ENCODE measurements around the gene PAK2. TPM values are rescaled to one million over a fixed set of nuclear protein-coding genes. Genes with fewer than 3 reads are reported as not detected.

PAK2 gene
- total RNA-seq, 4 donors from 2014 or later: 43.3 to 75.6 (median 49.8) TPM

DNA sequence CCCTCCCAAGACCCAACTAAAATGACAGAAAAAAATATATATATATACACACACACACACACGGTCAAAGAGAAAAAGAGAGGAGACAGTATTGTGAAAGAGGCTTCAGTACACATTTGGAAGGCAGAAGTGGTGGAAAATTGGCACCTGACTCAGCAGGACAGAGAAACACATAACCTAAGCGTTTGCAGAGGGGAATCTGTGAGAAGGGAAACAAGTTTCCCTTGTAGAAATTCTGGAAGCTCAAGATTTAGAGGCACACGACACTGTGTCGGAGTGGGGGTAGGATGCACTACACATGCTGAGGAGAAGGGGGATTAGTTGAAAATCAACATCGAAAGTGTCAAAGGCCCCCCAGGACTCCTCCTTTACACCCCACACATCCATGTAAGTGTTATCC lies 53.1 kb downstream of the PAK2 start:
- peak in 1 of 2 donors; percentile 22 for TF ChIP-seq EP300 (IDR thresholded peaks at IDR 0.05)
- TF ChIP-seq, protein P1, sequence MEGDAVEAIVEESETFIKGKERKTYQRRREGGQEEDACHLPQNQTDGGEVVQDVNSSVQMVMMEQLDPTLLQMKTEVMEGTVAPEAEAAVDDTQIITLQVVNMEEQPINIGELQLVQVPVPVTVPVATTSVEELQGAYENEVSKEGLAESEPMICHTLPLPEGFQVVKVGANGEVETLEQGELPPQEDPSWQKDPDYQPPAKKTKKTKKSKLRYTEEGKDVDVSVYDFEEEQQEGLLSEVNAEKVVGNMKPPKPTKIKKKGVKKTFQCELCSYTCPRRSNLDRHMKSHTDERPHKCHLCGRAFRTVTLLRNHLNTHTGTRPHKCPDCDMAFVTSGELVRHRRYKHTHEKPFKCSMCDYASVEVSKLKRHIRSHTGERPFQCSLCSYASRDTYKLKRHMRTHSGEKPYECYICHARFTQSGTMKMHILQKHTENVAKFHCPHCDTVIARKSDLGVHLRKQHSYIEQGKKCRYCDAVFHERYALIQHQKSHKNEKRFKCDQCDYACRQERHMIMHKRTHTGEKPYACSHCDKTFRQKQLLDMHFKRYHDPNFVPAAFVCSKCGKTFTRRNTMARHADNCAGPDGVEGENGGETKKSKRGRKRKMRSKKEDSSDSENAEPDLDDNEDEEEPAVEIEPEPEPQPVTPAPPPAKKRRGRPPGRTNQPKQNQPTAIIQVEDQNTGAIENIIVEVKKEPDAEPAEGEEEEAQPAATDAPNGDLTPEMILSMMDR (IDR thresholded peaks at IDR 0.05): no peak
- no peak overlapping the region for H3K27ac ChIP-seq
- no peak overlapping the region for H3K4me3 ChIP-seq
- peak in 1 of 2 donors; percentile 9 for DNase-seq (ENCODE audit: low spot score in 2 of 2)
- WGBS, 2 donors: 78 to 80% methylated on average over 5 of the region's 5 CpGs
- peaks cover 0 to 12% (median 0%) of the 10 kb centered on the region in 3 donors for H3K36me3 ChIP-seq
- H3K4me1 ChIP-seq: peaks cover 0 to 12% (median 0%) of the 10 kb centered on the region in 4 donors
- no peaks in the 10 kb centered on the region for H3K27me3 ChIP-seq
- no peaks in the 10 kb centered on the region for H3K9me3 ChIP-seq

DNA sequence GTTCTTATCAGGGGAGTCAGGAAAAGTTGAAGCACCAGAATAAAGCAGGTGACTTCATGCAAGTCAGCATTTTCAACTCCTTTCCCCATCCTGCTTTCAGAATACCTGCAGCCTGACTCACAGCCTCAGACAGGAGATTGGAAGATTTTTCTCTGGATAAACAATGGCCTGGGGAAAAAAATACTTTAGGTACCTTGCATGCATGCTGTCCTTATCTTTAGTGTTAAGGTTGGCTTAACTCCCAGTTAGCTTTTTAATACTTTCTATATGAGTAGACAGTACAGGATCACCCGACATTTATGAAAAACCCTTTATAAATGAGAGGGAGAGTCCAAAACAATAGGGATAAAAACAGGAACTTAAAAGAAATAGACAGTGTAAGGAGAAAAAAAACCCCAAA lies 53.6 kb downstream of the PAK2 start:
- Histone ChIP-seq H3K27ac (no peak overlapping the region), H3K4me3 (no peak overlapping the region), H3K4me1 (peaks cover 0 to 7% (median 0%) of the 10 kb centered on the region in 4 donors), H3K27me3 (no peaks in the 10 kb centered on the region), H3K9me3 (no peaks in the 10 kb centered on the region), H3K36me3 (peaks cover 0 to 10% (median 0%) of the 10 kb centered on the region in 3 donors)
- no peak for DNase-seq (ENCODE audit: low spot score in 2 of 2)
- WGBS, 2 donors: 65 to 69% methylated on average over 1 of the region's 1 CpG
- no peak for TF ChIP-seq EP300 (IDR thresholded peaks at IDR 0.05)
- TF ChIP-seq, protein P1 (IDR thresholded peaks at IDR 0.05): no peak
- TF ChIP-seq POLR2A (IDR thresholded peaks at IDR 0.05): no peak

DNA sequence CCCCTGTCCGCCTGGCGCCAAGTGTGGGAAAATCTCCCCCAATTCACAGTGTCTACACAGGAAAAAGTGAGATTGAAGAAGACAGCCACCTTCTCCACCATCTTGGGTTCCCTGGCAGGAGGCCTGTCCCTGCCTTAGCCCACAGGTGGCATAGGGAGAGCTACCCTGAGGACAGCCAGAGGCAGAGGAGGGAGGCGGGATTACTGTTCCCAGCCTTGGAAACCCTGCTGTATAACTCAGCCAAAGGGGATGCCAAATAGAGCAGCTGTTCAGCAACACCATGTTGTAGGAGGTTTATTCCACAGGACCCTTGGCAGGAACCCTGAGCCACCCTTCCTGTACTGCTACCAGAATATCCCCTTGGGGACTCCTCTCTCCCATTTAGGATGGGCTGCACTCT lies 54.8 kb downstream of the PAK2 start:
- 93 to 100% methylated on average over 3 of the region's 3 CpGs for WGBS, 2 donors

DNA sequence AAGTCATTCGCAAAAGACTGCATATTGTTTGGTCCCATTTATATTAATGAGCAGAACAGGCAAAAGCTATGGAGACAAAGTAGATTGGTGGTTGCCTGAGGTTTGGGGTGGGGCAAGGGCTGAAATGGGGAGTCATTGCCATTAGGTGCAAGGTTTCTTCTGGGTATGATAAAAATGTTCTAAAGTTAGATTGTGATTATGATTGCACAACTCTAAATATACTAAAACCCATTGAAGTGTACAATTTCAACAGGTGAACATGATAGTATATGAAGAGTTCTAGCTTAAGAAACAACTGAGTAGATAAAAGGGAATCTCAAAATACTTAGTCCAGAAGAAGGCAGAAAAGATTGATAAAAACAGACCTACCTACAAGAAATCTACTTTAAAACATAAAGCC lies 56.7 kb downstream of the PAK2 start:
- Histone ChIP-seq H3K27me3 (no peaks in the 10 kb centered on the region), H3K4me3 (no peak overlapping the region), H3K9me3 (no peaks in the 10 kb centered on the region), H3K4me1 (peaks cover 0 to 6% (median 0%) of the 10 kb centered on the region in 4 donors), H3K36me3 (peaks cover 0 to 10% (median 0%) of the 10 kb centered on the region in 3 donors), H3K27ac (no peak overlapping the region)
- TF ChIP-seq, protein P1 (IDR thresholded peaks at IDR 0.05): no peak
- TF ChIP-seq EP300 (IDR thresholded peaks at IDR 0.05) (no peak), POLR2A (IDR thresholded peaks at IDR 0.05) (no peak)
- DNase-seq (ENCODE audit: low spot score in 2 of 2): no peak
- 91 to 100% methylated on average over 1 of the region's 1 CpG for WGBS, 2 donors

More for the DNA sequence above, 54.8 kb downstream of the PAK2 start:
- no peak for DNase-seq (ENCODE audit: low spot score in 2 of 2)
- Histone ChIP-seq H3K4me3 (no peak overlapping the region), H3K9me3 (no peaks in the 10 kb centered on the region), H3K27me3 (no peaks in the 10 kb centered on the region), H3K4me1 (peaks cover 0 to 6% (median 0%) of the 10 kb centered on the region in 4 donors), H3K27ac (no peak overlapping the region), H3K36me3 (peaks cover 0 to 10% (median 0%) of the 10 kb centered on the region in 3 donors)
- TF ChIP-seq POLR2A (IDR thresholded peaks at IDR 0.05) (no peak), EP300 (IDR thresholded peaks at IDR 0.05) (no peak)
- TF ChIP-seq, protein P1 (IDR thresholded peaks at IDR 0.05): no peak

DNA sequence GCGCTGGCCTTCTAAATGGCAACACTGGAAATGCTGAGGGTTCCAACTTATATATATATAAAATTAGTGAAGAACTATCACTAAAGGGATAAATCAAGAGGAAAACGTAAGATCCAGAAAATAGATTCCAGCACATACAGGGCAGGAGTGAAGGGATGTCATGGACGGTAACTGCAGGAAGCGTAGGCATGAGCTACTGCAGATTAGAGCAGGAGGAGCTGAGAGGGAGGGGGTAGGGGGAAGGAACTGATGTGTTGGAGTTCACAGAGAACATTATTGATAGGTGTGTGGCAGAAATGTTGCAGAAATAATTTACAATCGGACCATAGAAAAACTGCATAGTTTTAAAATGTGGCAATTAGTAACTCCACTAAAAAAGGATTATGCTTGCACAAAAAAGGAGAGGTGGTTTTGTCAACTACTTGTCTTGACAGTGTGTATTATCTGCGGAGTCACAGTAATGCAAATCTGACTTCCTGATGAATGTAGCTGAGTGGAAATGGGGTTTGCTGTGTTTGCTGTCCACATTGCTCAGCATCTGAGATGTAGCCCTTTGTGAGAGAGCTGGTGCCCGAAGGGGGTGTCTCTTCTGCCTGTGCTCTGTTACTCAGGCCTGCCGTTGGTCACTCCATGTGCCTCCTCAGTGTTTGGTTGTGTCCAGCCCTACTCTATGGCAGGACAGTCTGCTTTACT lies 61.2 kb downstream of the PAK2 start:
- H3K4me1 ChIP-seq: no peaks in the 10 kb centered on the region
- H3K27me3 ChIP-seq: no peaks in the 10 kb centered on the region
- no peak for TF ChIP-seq EP300 (IDR thresholded peaks at IDR 0.05)
- no peak for TF ChIP-seq POLR2A (IDR thresholded peaks at IDR 0.05)
- TF ChIP-seq, protein P1 (IDR thresholded peaks at IDR 0.05): no peak
- H3K4me3 ChIP-seq: no peak overlapping the region
- H3K36me3 ChIP-seq: peaks cover 0 to 36% (median 14%) of the 10 kb centered on the region in 3 donors
- DNase-seq (ENCODE audit: low spot score in 2 of 2): no peak
- WGBS, 2 donors: 82 to 92% methylated on average over 8 of the region's 8 CpGs
- H3K27ac ChIP-seq: no peak overlapping the region
- no peaks in the 10 kb centered on the region for H3K9me3 ChIP-seq

Data from tibial nerve (tissue), 4 donors.